HL-60 (cell line): ENCODE results near the gene PROCA1.

ENCODE experiments used
- CTCF ChIP-seq: IDR thresholded peaks from one replicate; pipeline ENCODE4 v1.5.1; 2011; ENCODE audit warnings: low read length, control low read depth, inconsistent platforms; ENCODE audit not compliant: insufficient read depth
- REST ChIP-seq: IDR thresholded peaks from 2 replicates; pipeline ENCODE4 v1.6.1; 2012; ENCODE audit warnings: low read depth; ENCODE audit not compliant: insufficient replicate concordance

- TF ChIP-seq CTCF = no peak
- TF ChIP-seq REST = no peak
Observed at GRCh38 chr17:28707339-28707720, 4.4 kb downstream of the PROCA1 start.
